GM21526 (cell line): Measurements from ENCODE around the gene MLIP.

Experiments
- ATAC-seq: cut with Tn5 transposase; IDR thresholded peaks from one replicate; pipeline ENCODE4 v1.9.1; 2021; ENCODE audit warnings: moderate library complexity; ENCODE audit not compliant: unreplicated experiment, low FRiP score

The MLIP gene

DNA sequence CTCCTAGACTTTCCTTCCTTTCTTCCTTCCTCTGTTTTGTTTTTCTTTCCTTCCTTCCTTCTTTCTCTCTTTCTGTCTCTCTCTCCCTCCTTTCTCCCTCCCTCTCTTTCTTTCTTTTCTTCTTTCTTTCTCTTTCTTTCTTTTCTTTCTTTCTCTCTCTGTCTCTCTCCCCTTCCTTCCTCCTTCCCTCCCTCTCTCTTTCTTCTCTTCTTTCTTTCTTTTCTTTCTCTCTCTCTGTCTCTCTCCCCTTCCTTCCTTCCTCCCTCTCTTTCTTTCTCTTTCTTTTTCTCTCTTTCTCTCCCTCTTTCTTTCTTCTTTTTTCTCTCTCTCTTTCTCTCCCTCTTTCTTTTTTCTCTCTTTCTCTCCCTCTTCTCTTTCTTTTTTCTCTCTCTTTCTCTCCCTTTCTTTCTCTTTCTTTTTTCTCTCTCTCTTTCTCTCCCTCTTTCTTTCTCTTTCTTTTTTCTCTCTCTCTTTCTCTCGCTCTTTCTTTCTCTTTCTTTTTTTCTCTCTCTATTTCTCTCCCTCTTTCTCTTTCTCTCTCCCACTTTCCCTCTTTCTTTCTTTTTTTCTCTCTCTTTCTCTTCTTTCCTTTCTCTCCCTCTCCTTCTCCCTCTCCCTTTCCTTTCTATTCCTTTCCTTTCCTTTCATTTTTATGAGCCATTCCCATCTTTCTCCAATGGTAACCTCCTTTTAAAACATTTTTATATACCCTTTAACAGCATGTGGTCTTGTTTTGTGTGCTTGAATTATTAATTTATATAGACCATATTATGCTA, 199.3 kb downstream of the MLIP start:
- no peak for ATAC-seq

DNA sequence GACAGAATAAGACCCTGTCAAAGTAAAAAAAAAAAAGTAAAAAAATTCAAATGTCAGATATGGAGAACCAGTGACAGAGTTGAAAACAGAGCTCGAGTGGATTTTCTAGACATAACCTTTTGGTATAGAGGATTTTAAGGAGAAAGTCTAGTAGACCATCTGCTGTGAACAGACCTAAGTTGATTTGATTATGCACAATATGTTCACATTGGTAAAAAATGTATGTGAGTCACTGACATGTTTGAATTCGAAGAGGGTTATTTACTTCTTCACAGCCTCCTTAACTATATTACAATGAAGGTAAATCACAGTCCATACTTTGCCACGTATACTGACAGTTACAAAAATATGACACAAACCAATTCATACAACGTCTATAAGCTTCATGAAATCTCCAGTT, 204.4 kb downstream of the MLIP start:
- ATAC-seq = no peak
